Stimulated activated CD4-positive, alpha-beta T cell treated with anti-CD3 and anti-CD28 coated beads, Interleukin-4, amount 100 ng/mL, for 24 hours (primary cell): ENCODE data around the gene C22orf42.
"Not testable (repeated sequence)": the region's sequence is repeated elsewhere in the genome, so short reads cannot be mapped to it uniquely, and the experiment has no call there.

Experiments used
- DNase-seq: peaks from one replicate; pipeline ENCODE4 v3.0.0-alpha.2; 2020

The C22orf42 gene

GRCh38 chr22:32183625-32184024 lies 24.5 kb upstream of the C22orf42 start:
- DNase-seq: no peak

GRCh38 chr22:32181043-32181442 lies 21.9 kb upstream of the C22orf42 start:
- no peak for DNase-seq

- DNase-seq: no peak
Measured at GRCh38 chr22:32177221-32177765, 18.2 kb upstream of the C22orf42 start.

GRCh38 chr22:32175683-32176644 lies 16.9 kb upstream of the C22orf42 start:
- no peak for DNase-seq

DNA sequence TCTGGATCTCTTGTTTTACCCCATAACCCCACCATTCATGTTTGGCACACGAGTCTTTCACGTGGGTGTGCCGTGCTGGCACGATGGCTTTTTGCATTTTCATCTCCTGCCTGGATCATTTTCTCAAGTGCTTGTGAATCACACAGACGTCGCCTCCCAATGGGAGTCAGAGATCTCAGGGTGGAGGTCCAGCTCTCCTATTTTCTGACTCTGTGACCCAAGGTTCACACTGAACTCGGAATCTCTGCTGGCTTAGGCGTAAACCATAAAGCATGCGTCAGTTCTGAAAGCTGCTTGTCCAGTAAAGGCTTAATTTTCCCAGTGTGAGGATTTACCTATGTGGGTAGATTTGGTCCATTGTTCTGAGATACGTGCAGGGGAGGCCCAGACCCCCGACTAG lies 16.0 kb upstream of the C22orf42 start:
- DNase-seq: no peak

DNA sequence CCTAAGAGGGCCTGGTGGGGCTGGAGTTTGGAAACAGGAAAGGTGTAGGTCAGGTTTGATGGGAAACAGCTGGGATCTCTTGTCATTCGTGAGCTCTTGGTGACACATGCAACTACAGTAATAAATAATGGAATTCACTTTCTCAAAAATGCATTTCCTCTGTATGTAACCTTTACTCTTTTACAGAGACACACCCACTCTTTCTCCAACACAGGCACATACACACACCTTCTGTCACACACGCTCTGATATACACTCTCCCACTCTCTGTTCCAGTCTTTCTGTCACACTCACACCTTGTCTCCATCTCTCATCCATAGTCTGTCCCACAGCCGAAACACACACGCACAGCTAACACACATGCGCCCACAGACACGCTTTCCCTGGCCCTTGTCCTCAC lies 6.6 kb upstream of the C22orf42 start:
- no peak for DNase-seq

GRCh38 chr22:32164075-32164860 lies 5.2 kb upstream of the C22orf42 start:
- DNase-seq: no peak

GRCh38 chr22:32160411-32160810 lies 1.3 kb upstream of the C22orf42 start:
- not testable (repeated sequence) for DNase-seq

- not testable (repeated sequence) for DNase-seq
Measured at GRCh38 chr22:32157632-32158031, 1.5 kb downstream of the C22orf42 start.

GRCh38 chr22:32154727-32155126 lies 4.4 kb downstream of the C22orf42 start:
- DNase-seq: not testable (repeated sequence)

DNA sequence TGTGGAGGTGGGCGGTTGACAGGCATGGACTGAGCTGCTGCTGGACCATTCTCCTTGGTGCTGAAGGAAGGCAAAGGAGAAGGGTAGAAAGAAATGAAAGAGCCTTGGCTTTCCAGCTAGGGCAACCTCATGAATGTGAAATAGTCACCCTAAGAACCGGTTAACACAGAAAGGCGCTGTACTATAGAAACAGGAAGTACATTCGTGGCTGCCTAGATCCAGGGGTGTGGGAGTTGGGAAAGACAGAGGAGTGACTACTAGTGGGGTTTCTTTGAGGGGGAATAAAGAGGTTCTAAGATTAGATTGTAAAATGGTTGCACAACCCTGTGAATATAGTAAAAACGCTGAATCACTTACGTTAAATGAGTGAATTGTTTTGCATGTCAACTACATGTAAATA lies 7.5 kb downstream of the C22orf42 start:
- DNase-seq: not testable (repeated sequence)

DNA sequence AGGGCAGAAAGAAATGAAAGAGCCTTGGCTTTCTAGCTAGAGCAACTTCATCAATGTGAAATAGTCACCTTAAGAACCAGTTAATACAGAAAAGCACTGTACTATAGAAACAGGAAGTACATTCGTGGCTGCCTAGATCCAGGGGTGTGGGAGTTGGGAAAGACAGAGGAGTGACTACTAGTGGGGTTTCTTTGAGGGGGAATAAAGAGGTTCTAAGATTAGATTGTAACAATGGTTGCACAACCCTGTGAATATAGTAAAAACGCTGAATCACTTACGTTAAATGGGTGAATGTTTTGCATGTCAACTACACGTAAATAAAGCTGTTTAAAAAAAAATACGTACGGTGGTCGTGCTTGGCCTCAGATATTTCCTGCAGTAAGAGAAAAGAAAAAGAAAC lies 8.5 kb downstream of the C22orf42 start:
- not testable (repeated sequence) for DNase-seq

DNA sequence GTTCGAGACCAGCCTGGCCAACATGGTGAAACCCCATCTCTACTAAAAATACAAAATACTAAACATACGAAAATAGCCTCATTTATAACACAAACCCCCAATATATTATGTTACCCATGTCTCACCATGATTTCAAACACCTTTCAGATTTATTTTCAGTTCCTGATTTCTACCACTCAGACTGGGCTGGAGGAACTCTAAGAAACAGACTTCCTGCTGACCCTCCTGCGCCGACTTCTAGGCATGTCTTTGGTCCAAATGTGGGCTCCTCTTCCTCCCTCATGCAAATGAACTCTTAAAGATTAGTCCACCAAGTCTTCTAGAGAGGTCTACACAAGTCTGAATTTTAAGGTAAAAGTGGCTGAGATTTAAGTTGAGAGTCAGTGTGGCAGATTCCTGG lies 10.7 kb downstream of the C22orf42 start:
- not testable (repeated sequence) for DNase-seq

- DNase-seq: not testable (repeated sequence)
Measured at GRCh38 chr22:32147128-32147527, 12.0 kb downstream of the C22orf42 start.

DNA sequence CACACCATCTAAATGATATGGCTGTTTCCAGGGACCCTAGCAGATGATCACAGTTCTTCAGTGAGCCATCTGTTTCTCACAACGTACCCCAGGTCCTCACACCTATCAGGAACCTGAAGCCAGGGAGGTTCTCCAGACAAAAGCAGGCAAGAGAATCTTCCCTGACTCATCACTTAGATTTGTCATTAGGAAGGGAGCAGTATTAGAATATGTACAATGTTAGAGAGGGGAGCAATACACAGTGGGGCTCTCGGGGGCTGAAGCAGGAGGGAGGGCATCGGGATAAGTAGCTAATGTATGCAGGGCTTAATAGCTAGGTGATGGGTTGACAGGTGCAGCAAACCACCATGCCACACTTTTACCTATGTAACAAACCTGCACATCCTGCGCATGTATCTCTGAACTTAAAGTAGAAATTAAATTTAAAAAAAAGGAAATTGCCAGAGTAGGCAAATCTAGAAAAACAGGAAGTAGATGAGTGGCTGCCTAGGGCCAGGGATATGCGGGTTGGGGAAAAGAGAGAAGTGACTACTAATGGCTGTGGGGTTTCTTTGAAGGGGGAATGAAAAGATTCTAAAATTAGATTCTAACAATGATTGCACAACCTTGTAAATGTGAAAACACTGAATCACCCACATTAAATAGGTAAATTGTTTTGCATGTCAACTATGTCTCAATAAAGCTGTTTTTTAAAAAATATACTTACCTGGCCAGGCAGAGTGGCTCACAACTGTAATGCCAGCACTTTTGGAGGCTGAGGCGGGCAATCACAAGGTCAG lies 14.4 kb downstream of the C22orf42 start:
- no peak for DNase-seq

DNA sequence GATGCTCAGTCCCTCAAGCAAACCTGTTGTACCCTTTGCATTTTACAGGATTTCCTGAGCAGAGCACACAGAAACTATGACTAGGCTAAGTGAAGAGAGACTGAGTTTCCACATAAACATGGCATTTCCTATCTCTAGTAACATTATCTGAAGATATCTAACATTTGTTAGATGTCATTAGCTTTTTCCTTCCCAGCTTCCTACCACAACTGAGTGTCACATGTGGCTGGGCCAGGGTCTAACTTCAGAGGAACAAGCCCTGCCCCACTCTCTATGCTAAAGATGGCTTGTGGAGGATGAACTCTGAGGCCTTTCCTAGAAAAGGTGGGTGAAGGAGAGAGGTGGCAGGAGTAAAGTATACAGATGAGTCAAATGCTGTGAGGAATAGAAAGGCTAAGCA lies 16.5 kb downstream of the C22orf42 start:
- DNase-seq: no peak

- not testable (repeated sequence) for DNase-seq
Measured at GRCh38 chr22:32140688-32141087, 18.4 kb downstream of the C22orf42 start.

DNA sequence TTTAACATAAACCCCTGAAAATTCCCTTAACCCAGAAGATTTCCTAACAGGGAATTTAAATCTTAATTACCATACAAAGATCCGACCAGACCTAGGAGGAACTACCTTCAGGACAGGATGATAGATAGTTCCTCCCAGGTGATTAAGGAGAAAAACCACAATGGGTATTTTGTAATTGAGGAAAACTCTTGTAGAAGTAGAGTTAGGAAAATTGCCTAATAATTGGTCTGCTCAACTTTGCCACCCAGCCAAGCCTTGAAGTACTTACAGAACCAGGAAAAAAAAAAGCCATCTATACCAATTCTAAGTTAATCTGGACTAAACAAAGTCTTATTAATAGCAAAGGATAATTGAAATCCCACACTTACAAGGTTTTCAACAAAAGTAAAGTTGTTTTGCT lies 20.5 kb downstream of the C22orf42 start:
- not testable (repeated sequence) for DNase-seq

GRCh38 chr22:32137731-32138324 lies 21.3 kb downstream of the C22orf42 start:
- DNase-seq: peak; percentile 68

DNA sequence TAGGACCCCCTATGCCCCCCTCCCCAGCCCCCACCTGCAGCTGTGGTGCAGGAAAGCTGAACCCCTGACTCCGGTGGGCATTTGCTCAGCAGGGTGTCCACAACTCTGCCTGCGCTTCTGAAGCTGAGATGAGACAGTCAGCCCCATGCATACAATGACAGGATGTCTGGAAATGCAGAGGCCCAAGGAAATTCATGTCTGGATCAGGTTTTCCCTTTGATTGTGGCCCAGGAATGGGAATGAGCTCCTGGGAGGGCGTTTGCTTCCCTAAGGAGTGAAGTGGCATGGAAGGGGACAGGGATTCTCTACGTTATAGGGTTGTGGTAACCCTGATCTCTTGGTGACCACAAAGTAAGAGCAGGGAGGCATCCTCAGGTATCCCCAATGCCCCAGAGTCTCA lies 22.2 kb downstream of the C22orf42 start:
- not testable (repeated sequence) for DNase-seq

- DNase-seq: not testable (repeated sequence)
Measured at GRCh38 chr22:32135958-32136357, 23.1 kb downstream of the C22orf42 start.

- DNase-seq: not testable (repeated sequence)
Measured at GRCh38 chr22:32134796-32135195, 24.3 kb downstream of the C22orf42 start.
